H1 (cell line): ENCODE measurements around the gene RNU6-9. TPM values are rescaled to one million over a fixed set of nuclear protein-coding genes. Genes with fewer than 3 reads are reported as not detected.

ENCODE experiments used
- CTCF ChIA-PET: fragments of 300-600 bp; sonication (Branson Sonifier 250); formaldehyde crosslinking; loops from one replicate; lab custom pipeline; 2021; ENCODE audit not compliant: partially characterized antibody; lab: Charles Lee
- POLR2A ChIA-PET: fragments of 300-600 bp; sonication (Branson Sonifier 250); formaldehyde crosslinking; loops from one replicate; lab custom pipeline; 2021; ENCODE audit warnings: inconsistent platforms; ENCODE audit not compliant: partially characterized antibody; lab: Charles Lee
- DNase-seq, 2 experiments: peaks; one replicate each; pipeline versions ENCODE4 v3.0.0 to v3.0.0-alpha.2; 2010 to 2022; ENCODE audit warnings: low spot score in 2 of 2, low read depth in 1 of 2, mixed read lengths in 1 of 2
- FAIRE-seq: peaks from 2 replicates; lab custom pipeline; 2011; peaks lifted over from hg19 to GRCh38; lab: Jason Lieb, UNC
- H2AFZ ChIP-seq: 2 replicates; pipeline ENCODE4 v1.8.1; 2012; ENCODE audit warnings: low read length, inconsistent platforms
- H2AK5ac ChIP-seq: 2 replicates; pipeline ENCODE4 v1.6.1; 2013; ENCODE audit warnings: low read depth, low read length
- H2BK120ac ChIP-seq: replicated peaks from 2 replicates; pipeline ENCODE3; 2013; ENCODE audit warnings: low read depth, low read length, inconsistent platforms
- H2BK12ac ChIP-seq: 2 replicates; pipeline ENCODE4 v1.6.1; 2013; ENCODE audit warnings: low read depth, low read length
- H2BK15ac ChIP-seq: 2 replicates; pipeline ENCODE4 v1.6.1; 2013; ENCODE audit warnings: low read length
- H2BK20ac ChIP-seq: 2 replicates; pipeline ENCODE4 v1.6.1; 2013; ENCODE audit warnings: low read length
- H2BK5ac ChIP-seq: 2 replicates; pipeline ENCODE4 v1.6.1; 2013; ENCODE audit warnings: low read depth, low read length
- H3K14ac ChIP-seq: 2 replicates; pipeline ENCODE4 v1.6.1; 2013; ENCODE audit warnings: inconsistent platforms; ENCODE audit not compliant: insufficient read length
- H3K18ac ChIP-seq: 2 replicates; pipeline ENCODE4 v1.6.1; 2013; ENCODE audit warnings: low read length; ENCODE audit errors: extremely low read depth
- H3K23ac ChIP-seq: 2 replicates; pipeline ENCODE4 v1.6.1; 2013; ENCODE audit warnings: inconsistent platforms; ENCODE audit not compliant: insufficient read length
- H3K23me2 ChIP-seq: 2 replicates; pipeline ENCODE4 v1.6.1; 2013; ENCODE audit warnings: low read depth, low read length
- H3K27ac ChIP-seq: 2 replicates; pipeline ENCODE4 v1.6.1; 2011; ENCODE audit warnings: low read depth, low read length, inconsistent platforms
- H3K27me3 ChIP-seq, 4 experiments: replicated peaks in 1 of 4; 1 replicate in 1 of 4; 2 replicates in 3 of 4; pipeline versions ENCODE4 v1.6.1 to v1.8.1; 2011 to 2013; ENCODE audit warnings: low read length in 3 of 4, mild to moderate bottlenecking in 3 of 4, inconsistent platforms in 2 of 4, mixed read lengths in 2 of 4, moderate library complexity in 1 of 4; ENCODE audit not compliant: control insufficient read depth in 3 of 4, insufficient read depth in 3 of 4; ENCODE audit errors: extremely low read depth in 1 of 4
- H3K36me3 ChIP-seq, 4 experiments: 2 replicates each; pipeline versions ENCODE4 v1.6.1 to v1.8.1; 2011 to 2013; ENCODE audit warnings: mild to moderate bottlenecking in 4 of 4, low read length in 3 of 4, moderate library complexity in 2 of 4, control low read depth in 1 of 4, inconsistent platforms in 1 of 4; ENCODE audit not compliant: insufficient read depth in 4 of 4, control insufficient read depth in 2 of 4
- H3K4ac ChIP-seq: replicated peaks from 2 replicates; pipeline ENCODE3; 2013; ENCODE audit warnings: low read length, low read depth, mixed read lengths, inconsistent platforms; ENCODE audit not compliant: insufficient read length
- H3K4me1 ChIP-seq, 4 experiments: replicated peaks in 1 of 4; 1 replicate in 1 of 4; 2 replicates in 3 of 4; pipeline versions ENCODE4 v1.6.1 to v1.8.1; 2011 to 2013; ENCODE audit warnings: low read length in 3 of 4, inconsistent platforms in 2 of 4, mixed read lengths in 1 of 4; ENCODE audit not compliant: insufficient read depth in 4 of 4, control insufficient read depth in 3 of 4
- H3K4me2 ChIP-seq, 2 experiments: 2 replicates each; pipeline versions ENCODE4 v1.6.1 to v1.8.1; 2011 to 2013; ENCODE audit warnings: low read depth in 2 of 2, low read length in 2 of 2, control low read depth in 1 of 2, inconsistent platforms in 1 of 2, mild to moderate bottlenecking in 1 of 2; ENCODE audit not compliant: insufficient read depth in 1 of 2
- H3K4me3 ChIP-seq, 4 experiments: fragments of 200-600, 300-600 bp in 1 of 4; sonication (generic), shearing (Covaris generic), sonication (Bioruptor Twin) in 1 of 4; 2 replicates each; pipeline versions ENCODE4 v1.5.1 to v1.8.1; 2011 to 2016; ENCODE audit warnings: low read length in 4 of 4, low read depth in 3 of 4, control low read depth in 2 of 4, inconsistent platforms in 2 of 4, mild to moderate bottlenecking in 2 of 4, mixed read lengths in 1 of 4, moderate library complexity in 1 of 4; ENCODE audit not compliant: insufficient read depth in 2 of 4; ENCODE audit errors: extremely low read depth in 1 of 4
- H3K56ac ChIP-seq: replicated peaks from 2 replicates; pipeline ENCODE3; 2013; ENCODE audit warnings: low read depth, mild to moderate bottlenecking, mixed read lengths, low read length, inconsistent platforms; ENCODE audit not compliant: insufficient read length
- H3K79me1 ChIP-seq: 2 replicates; pipeline ENCODE4 v1.6.1; 2013; ENCODE audit warnings: low read depth, low read length, control low read depth
- H3K79me2 ChIP-seq, 2 experiments: 2 replicates each; pipeline versions ENCODE4 v1.6.1 to v1.8.1; 2012 to 2013; ENCODE audit warnings: low read length in 2 of 2, mild to moderate bottlenecking in 2 of 2, inconsistent platforms in 1 of 2; ENCODE audit not compliant: insufficient read depth in 2 of 2, control insufficient read depth in 1 of 2
- H3K9ac ChIP-seq, 4 experiments: replicated peaks in 1 of 4; 1 replicate in 1 of 4; 2 replicates in 3 of 4; pipeline versions ENCODE4 v1.6.1 to v1.8.1; 2011 to 2013; ENCODE audit warnings: low read depth in 3 of 4, low read length in 3 of 4, control low read depth in 2 of 4, mild to moderate bottlenecking in 2 of 4, moderate library complexity in 2 of 4, inconsistent platforms in 1 of 4; ENCODE audit errors: extremely low read depth in 1 of 4
- H3K9me3 ChIP-seq, 2 experiments: 2 replicates each; pipeline versions ENCODE4 v1.6.1 to v1.8.1; 2012 to 2013; ENCODE audit warnings: mild to moderate bottlenecking in 2 of 2, moderate library complexity in 2 of 2, control low read depth in 1 of 2, inconsistent platforms in 1 of 2, low read depth in 1 of 2, low read length in 1 of 2, mixed read lengths in 1 of 2; ENCODE audit not compliant: insufficient read depth in 2 of 2
- H4K20me1 ChIP-seq, 2 experiments: replicated peaks in 1 of 2; 2 replicates each; pipeline versions ENCODE3 to v1.8.1; 2011 to 2013; ENCODE audit warnings: inconsistent platforms in 2 of 2, low read length in 2 of 2, mild to moderate bottlenecking in 1 of 2; ENCODE audit not compliant: insufficient read depth in 2 of 2, control insufficient read depth in 1 of 2
- H4K5ac ChIP-seq: 2 replicates; pipeline ENCODE4 v1.6.1; 2013; ENCODE audit warnings: low read length, low read depth, mixed read lengths, inconsistent platforms; ENCODE audit not compliant: insufficient read length
- H4K8ac ChIP-seq: 2 replicates; pipeline ENCODE4 v1.8.0; 2013; ENCODE audit warnings: mild to moderate bottlenecking, moderate library complexity, low read length, inconsistent platforms; ENCODE audit not compliant: insufficient read depth; ENCODE audit errors: extremely low read depth
- H4K91ac ChIP-seq: replicated peaks from 2 replicates; pipeline ENCODE3; 2013; ENCODE audit warnings: low read length, mixed read lengths, inconsistent platforms; ENCODE audit not compliant: insufficient read length
- EGR1 ChIP-seq: IDR thresholded peaks from 2 replicates; pipeline ENCODE4 v1.6.1; 2011; ENCODE audit warnings: low read depth, low read length, borderline replicate concordance
- HDAC2 ChIP-seq, 2 experiments: fragments of 300-600 bp in 1 of 2; sonication (generic) in 1 of 2; IDR thresholded peaks; 2 replicates each; pipeline ENCODE4 v1.6.1; 2011 to 2012; ENCODE audit warnings: low read depth in 2 of 2, low read length in 2 of 2, mild to moderate bottlenecking in 2 of 2, moderate library complexity in 2 of 2, borderline replicate concordance in 1 of 2, inconsistent platforms in 1 of 2
- KDM4A ChIP-seq: IDR thresholded peaks from one replicate; pipeline ENCODE4 v1.7.1; 2012; ENCODE audit warnings: low read depth, mild to moderate bottlenecking, moderate library complexity, low read length, inconsistent platforms; ENCODE audit not compliant: severe bottlenecking
- POLR2AphosphoS5 ChIP-seq: IDR thresholded peaks from 2 replicates; pipeline ENCODE4 v1.6.1; 2011; ENCODE audit warnings: low read depth, low read length
- RBBP5 ChIP-seq: IDR thresholded peaks from 2 replicates; pipeline ENCODE4 v1.7.1; 2012; ENCODE audit warnings: low read depth, mild to moderate bottlenecking, inconsistent platforms, low read length, moderate library complexity, borderline replicate concordance
- SIN3A ChIP-seq, 2 experiments: IDR thresholded peaks in 1 of 2; conservative IDR thresholded peaks in 1 of 2; 2 replicates each; pipeline ENCODE4 v1.6.1; 2011 to 2012; ENCODE audit warnings: low read length in 2 of 2, improper control_type of control experiment in 1 of 2, low read depth in 1 of 2, mild to moderate bottlenecking in 1 of 2
- TAF1 ChIP-seq: IDR thresholded peaks from 2 replicates; pipeline ENCODE4 v1.6.1; 2011; ENCODE audit warnings: mild to moderate bottlenecking, low read depth, low read length
- YY1 ChIP-seq: IDR thresholded peaks from 2 replicates; pipeline ENCODE4 v1.6.1; 2011; ENCODE audit warnings: low read depth, mild to moderate bottlenecking, low read length
- WGBS, 2 experiments: shearing (Covaris generic) in 1 of 2; methylation state at CpG; one replicate each; pipeline versions ENCODE4 v1.1.6 to v1.1.7; 2013 to 2015; ENCODE audit warnings: low lambda C conversion rate in 2 of 2, mixed read lengths in 2 of 2, inconsistent platforms in 1 of 2, low coverage in 1 of 2, missing lambda C conversion rate in 1 of 2; ENCODE audit not compliant: insufficient replicate concordance in 2 of 2, insufficient coverage in 1 of 2, insufficient read length in 1 of 2; ENCODE audit errors: extremely low coverage in 1 of 2, missing lambda C conversion rate in 1 of 2; 5-methylcytosine and 5-hydroxymethylcytosine counted together
- polyA plus RNA-seq, 7 experiments: library from polyadenylated mRNA; depleted of rRNA in 3 of 7; stranded (reverse) in 5 of 7; unstranded in 2 of 7; fragments of >200 nt in 5 of 7; fragments of 200-250 nt in 2 of 7; gene quantifications; 1 replicate in 5 of 7; 2 replicates in 1 of 7; 4 replicates in 1 of 7; pipeline versions ENCODE4 v1.2.1 to v1.2.3, GENCODE V29; 2011 to 2013; ENCODE audit warnings: missing spikeins in 2 of 7, mixed read lengths in 2 of 7
- total RNA-seq: library from RNA; stranded (reverse); fragmentation: NEBNext Ultra II Directional; extraction: Animal tissue kit (Norgen Biotek cat#: 25700); gene quantifications from 2 replicates; pipeline ENCODE4 v1.2.1, GENCODE V29; 2021

RNU6-9 gene
- total and polyA plus RNA-seq, 2 of the 8 experiments (the other 6 are each of a cell fraction or from before 2014, with no cell fraction given), result not detected

GRCh38 chr19:861756-862580, 31.3 kb upstream of the RNU6-9 start:
- Histone ChIP-seq H2AFZ (no peak overlapping the region), H3K79me2 (no peaks in the 10 kb centered on the region), H3K9me3 (no peaks in the 10 kb centered on the region), H4K8ac (peak overlapping the region; percentile 93; the same call in 1 of the 2 replicates), H3K18ac (no peak overlapping the region; the same call in none of the 2 replicates), H3K14ac (no peak overlapping the region), H3K36me3 (no peaks in the 10 kb centered on the region), H3K4me1 (peaks cover 0 to 5% (median 3%) of the 10 kb centered on the region in 4 experiments; a peak in 6 of 7 replicates), H3K4ac (no peak overlapping the region), H3K4me2 (peak overlapping the region; percentile 63 to 72), H2BK5ac (peak overlapping the region; percentile 77; the same call in 1 of the 2 replicates), H3K79me1 (no peaks in the 10 kb centered on the region), H3K23ac (no peak overlapping the region), H2AK5ac (no peak overlapping the region), H3K27ac (no peak overlapping the region), H3K9ac (no peak overlapping the region), H4K5ac (peak overlapping the region; percentile 52), H3K27me3 (peaks cover 9 to 25% (median 13%) of the 10 kb centered on the region in 4 experiments), H3K4me3 (peak overlapping the region in 2 of 4 experiments; percentile 8 to 59; a peak in 3 of 8 replicates), H2BK15ac (no peak overlapping the region; the same call in 1 of the 2 replicates), H2BK12ac (peak overlapping the region; percentile 92; the same call in 1 of the 2 replicates), H4K91ac (peak overlapping the region; percentile 80), H2BK20ac (no peak overlapping the region), H3K23me2 (peaks cover 10% of the 10 kb centered on the region; the same call in 1 of the 2 replicates), H3K56ac (no peak overlapping the region), H4K20me1 (peaks cover 0 to 8% of the 10 kb centered on the region in 2 experiments), H2BK120ac (no peak overlapping the region)
- CTCF ChIA-PET, result interaction anchor here (1.4 to 3.1 kb wide), 2 partner anchors 17 to 56 kb away, joined by 5 to 12 read pairs; no protein-coding TSS in a partner anchor
- FAIRE-seq (no peak), DNase-seq (peak; percentile 91 to 96)
- POLR2A ChIA-PET, result interaction anchor here (0.8 to 2.8 kb wide), 8 partner anchors 14 to 157 kb away, joined by 3 to 22 read pairs (median 5); partner anchors contain the start of genes KISS1R, MED16, RNU6-9 and WDR18
- 12% methylated on average over 27 of the region's 60 CpGs; no CpG with 5 or more reads in 1 of the 2 experiments for WGBS, 2 experiments
- TF ChIP-seq HDAC2 (IDR thresholded peaks at IDR 0.05; ENCODE audit: borderline replicate concordance in 1 of 2, low read depth in 2 of 2, low read length in 2 of 2) (0 out of 4 replicates have a peak, but pooled peaks of 1 of the 2 experiments have one; percentile 29), POLR2AphosphoS5 (peak; percentile 35; the same call in 1 of the 2 replicates), RBBP5 (peak; percentile 58; the same call in 1 of the 2 replicates), KDM4A (peak; percentile 36), YY1 (peak; percentile 80), TAF1 (peak; percentile 41; the same call in 1 of the 2 replicates), EGR1 (0 out of 2 replicates have a peak, but pooled peaks have one; percentile 3), SIN3A (conservative IDR thresholded peaks at IDR 0.05 in 1 of 2, IDR thresholded peaks at IDR 0.05 in 1 of 2; ENCODE audit: low read depth in 1 of 2, low read length in 2 of 2) (0 out of 4 replicates have a peak, but pooled peaks have one; percentile 35 to 43)
